HL-60 (cell line): Measurements from ENCODE around the gene PCDH15.

Experiments
- DNase-seq, 2 experiments: peaks; one replicate each; pipeline ENCODE4 v3.0.0-alpha.2; 2010 to 2020; ENCODE audit warnings: low read depth in 1 of 2, low spot score in 1 of 2
- H3K27ac ChIP-seq: fragments of 250-450 bp; sonication (Bioruptor Pico); replicated peaks from 2 replicates; pipeline ENCODE4 v1.5.1; 2020; ENCODE audit warnings: mild to moderate bottlenecking, moderate library complexity
- H3K27me3 ChIP-seq: fragments of 250-450 bp; sonication (Bioruptor Pico); 2 replicates; pipeline ENCODE4 v1.5.1; 2021; ENCODE audit warnings: mild to moderate bottlenecking, moderate library complexity; ENCODE audit not compliant: insufficient read depth, poor library complexity, severe bottlenecking
- H3K4me3 ChIP-seq: replicated peaks from 2 replicates; pipeline ENCODE4 v1.5.1; 2011; ENCODE audit warnings: mild to moderate bottlenecking, control low read depth, low read length; ENCODE audit not compliant: insufficient read depth
- CTCF ChIP-seq: IDR thresholded peaks from one replicate; pipeline ENCODE4 v1.5.1; 2011; ENCODE audit warnings: low read length, control low read depth, inconsistent platforms; ENCODE audit not compliant: insufficient read depth
- GABPA ChIP-seq: IDR thresholded peaks from 2 replicates; pipeline ENCODE4 v1.6.1; 2012; ENCODE audit warnings: low read depth
- POLR2AphosphoS5 ChIP-seq: IDR thresholded peaks from 2 replicates; pipeline ENCODE4 v1.6.1; 2012; ENCODE audit warnings: low read depth
- SPI1 ChIP-seq: IDR thresholded peaks from 2 replicates; pipeline ENCODE4 v1.6.1; 2012; ENCODE audit warnings: low read depth, mild to moderate bottlenecking, borderline replicate concordance
- TF ChIP-seq, protein P1 (sequence below): IDR thresholded peaks from 2 replicates; pipeline ENCODE4 v1.6.1; 2012; ENCODE audit warnings: low read depth; ENCODE audit not compliant: insufficient replicate concordance

Gene PCDH15

GRCh38 chr10:54837479-54837878 lies 36.4 kb upstream of the PCDH15 start:
- no peak for TF ChIP-seq GABPA
- TF ChIP-seq CTCF, result no peak
- TF ChIP-seq, protein P1, sequence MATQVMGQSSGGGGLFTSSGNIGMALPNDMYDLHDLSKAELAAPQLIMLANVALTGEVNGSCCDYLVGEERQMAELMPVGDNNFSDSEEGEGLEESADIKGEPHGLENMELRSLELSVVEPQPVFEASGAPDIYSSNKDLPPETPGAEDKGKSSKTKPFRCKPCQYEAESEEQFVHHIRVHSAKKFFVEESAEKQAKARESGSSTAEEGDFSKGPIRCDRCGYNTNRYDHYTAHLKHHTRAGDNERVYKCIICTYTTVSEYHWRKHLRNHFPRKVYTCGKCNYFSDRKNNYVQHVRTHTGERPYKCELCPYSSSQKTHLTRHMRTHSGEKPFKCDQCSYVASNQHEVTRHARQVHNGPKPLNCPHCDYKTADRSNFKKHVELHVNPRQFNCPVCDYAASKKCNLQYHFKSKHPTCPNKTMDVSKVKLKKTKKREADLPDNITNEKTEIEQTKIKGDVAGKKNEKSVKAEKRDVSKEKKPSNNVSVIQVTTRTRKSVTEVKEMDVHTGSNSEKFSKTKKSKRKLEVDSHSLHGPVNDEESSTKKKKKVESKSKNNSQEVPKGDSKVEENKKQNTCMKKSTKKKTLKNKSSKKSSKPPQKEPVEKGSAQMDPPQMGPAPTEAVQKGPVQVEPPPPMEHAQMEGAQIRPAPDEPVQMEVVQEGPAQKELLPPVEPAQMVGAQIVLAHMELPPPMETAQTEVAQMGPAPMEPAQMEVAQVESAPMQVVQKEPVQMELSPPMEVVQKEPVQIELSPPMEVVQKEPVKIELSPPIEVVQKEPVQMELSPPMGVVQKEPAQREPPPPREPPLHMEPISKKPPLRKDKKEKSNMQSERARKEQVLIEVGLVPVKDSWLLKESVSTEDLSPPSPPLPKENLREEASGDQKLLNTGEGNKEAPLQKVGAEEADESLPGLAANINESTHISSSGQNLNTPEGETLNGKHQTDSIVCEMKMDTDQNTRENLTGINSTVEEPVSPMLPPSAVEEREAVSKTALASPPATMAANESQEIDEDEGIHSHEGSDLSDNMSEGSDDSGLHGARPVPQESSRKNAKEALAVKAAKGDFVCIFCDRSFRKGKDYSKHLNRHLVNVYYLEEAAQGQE, result no peak
- TF ChIP-seq SPI1, result no peak
- no peak for TF ChIP-seq POLR2AphosphoS5
- Histone ChIP-seq H3K4me3 (no peak overlapping the region), H3K27me3 (no peaks in the 10 kb centered on the region), H3K27ac (no peak overlapping the region)
- DNase-seq, result no peak

GRCh38 chr10:54833029-54833428 lies 32.0 kb upstream of the PCDH15 start:
- TF ChIP-seq CTCF (no peak), GABPA (no peak), SPI1 (no peak), POLR2AphosphoS5 (no peak)
- TF ChIP-seq, protein P1, result no peak
- no peaks in the 10 kb centered on the region for H3K27me3 ChIP-seq

DNA sequence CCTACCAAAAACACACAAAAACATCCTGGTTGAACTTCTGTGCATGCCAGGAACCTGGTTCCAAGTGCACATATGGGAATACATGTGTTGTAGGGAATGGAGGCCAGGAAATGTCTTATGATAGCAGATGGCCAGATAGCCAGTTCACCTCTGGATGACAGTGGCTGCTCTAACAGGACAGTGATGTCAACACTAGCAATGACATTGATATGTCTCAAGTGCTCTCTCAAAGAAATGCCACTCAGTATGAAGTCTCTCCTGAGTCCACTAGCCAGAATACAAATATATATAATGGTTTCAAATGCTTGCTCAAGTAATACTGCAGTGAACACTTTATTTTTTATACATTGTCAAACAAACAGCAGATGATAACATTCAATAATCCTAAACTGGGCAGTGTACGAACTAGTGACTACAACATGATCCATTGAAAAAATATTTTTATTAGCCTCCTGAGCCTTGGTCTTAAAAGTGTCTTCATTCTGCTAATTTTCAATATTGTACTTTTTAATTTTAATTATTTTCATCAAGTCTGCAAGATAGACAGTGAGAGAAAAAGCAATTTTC lies 26.0 kb upstream of the PCDH15 start:
- DNase-seq, result no peak
- no peaks in the 10 kb centered on the region for H3K27me3 ChIP-seq
- no peak overlapping the region for H3K4me3 ChIP-seq
- no peak overlapping the region for H3K27ac ChIP-seq
- no peak for TF ChIP-seq CTCF
- TF ChIP-seq, protein P1, result no peak
- TF ChIP-seq POLR2AphosphoS5, result no peak
- no peak for TF ChIP-seq GABPA
- no peak for TF ChIP-seq SPI1

More at GRCh38 chr10:54833029-54833428, 32.0 kb upstream of the PCDH15 start:
- H3K4me3 ChIP-seq, result no peak overlapping the region
- no peak overlapping the region for H3K27ac ChIP-seq
- DNase-seq, result no peak
